Measurements from ENCODE around the gene PPARG. TPM values are rescaled to one million over a fixed set of nuclear protein-coding genes. Genes with fewer than 3 reads are reported as not detected.
A peak's percentile ranks its signal among the peaks of the same experiment; 100 is the strongest.

PPARG gene
- total RNA-seq, 1 experiment from 2014 or later: 61.5 TPM

GRCh38 chr3:12470111-12470510 is 181.2 kb downstream of the PPARG start:
- peak overlapping the region; percentile 58 for H3K4me2 ChIP-seq
- H3K4me3 ChIP-seq: no peak overlapping the region
- H3K27ac ChIP-seq: peak overlapping the region; percentile 92
- H3F3A ChIP-seq (ENCODE audit: insufficient read depth, low read depth): peaks cover 34% of the 10 kb centered on the region
- H3K9me3 ChIP-seq (ENCODE audit: insufficient read depth, low read depth): no peaks in the 10 kb centered on the region
- DNase-seq: peak in 1 of 2 experiments; percentile 81
- no peak overlapping the region for H2AFZ ChIP-seq
- TF ChIP-seq, protein P1, sequence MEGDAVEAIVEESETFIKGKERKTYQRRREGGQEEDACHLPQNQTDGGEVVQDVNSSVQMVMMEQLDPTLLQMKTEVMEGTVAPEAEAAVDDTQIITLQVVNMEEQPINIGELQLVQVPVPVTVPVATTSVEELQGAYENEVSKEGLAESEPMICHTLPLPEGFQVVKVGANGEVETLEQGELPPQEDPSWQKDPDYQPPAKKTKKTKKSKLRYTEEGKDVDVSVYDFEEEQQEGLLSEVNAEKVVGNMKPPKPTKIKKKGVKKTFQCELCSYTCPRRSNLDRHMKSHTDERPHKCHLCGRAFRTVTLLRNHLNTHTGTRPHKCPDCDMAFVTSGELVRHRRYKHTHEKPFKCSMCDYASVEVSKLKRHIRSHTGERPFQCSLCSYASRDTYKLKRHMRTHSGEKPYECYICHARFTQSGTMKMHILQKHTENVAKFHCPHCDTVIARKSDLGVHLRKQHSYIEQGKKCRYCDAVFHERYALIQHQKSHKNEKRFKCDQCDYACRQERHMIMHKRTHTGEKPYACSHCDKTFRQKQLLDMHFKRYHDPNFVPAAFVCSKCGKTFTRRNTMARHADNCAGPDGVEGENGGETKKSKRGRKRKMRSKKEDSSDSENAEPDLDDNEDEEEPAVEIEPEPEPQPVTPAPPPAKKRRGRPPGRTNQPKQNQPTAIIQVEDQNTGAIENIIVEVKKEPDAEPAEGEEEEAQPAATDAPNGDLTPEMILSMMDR (conservative IDR thresholded peaks at IDR 0.05): no peak
- no peak for TF ChIP-seq EZH2 (IDR thresholded peaks at IDR 0.05; ENCODE audit: low read depth)
- ChIA-PET POLR2A (ENCODE audit: unreplicated experiment) (interaction anchor here (0.6 to 0.7 kb wide), 2 partner anchors 25 to 29 kb away, joined by 5 to 6 read pairs; no protein-coding TSS in a partner anchor), CTCF (interaction anchor here (0.7 to 0.9 kb wide), 3 partner anchors 27 to 332 kb away, joined by 3 read pairs; no protein-coding TSS in a partner anchor)
- peaks cover 54% of the 10 kb centered on the region for H3K4me1 ChIP-seq (replicated peaks; ENCODE audit: insufficient read depth)
- H4K20me1 ChIP-seq (ENCODE audit: insufficient read depth): no peaks in the 10 kb centered on the region
- no peaks in the 10 kb centered on the region for H3K9me2 ChIP-seq (ENCODE audit: insufficient read depth)
- no TSS peak for BruUV-seq (replicated peaks)
- no peaks in the 10 kb centered on the region for H3K36me3 ChIP-seq (ENCODE audit: low read depth)
- no peaks in the 10 kb centered on the region for H3K27me3 ChIP-seq (ENCODE audit: insufficient read depth, low read depth)
- intact Hi-C loops (cut with micrococcal nuclease; ENCODE audit: unreplicated experiment): loop anchor here (2.0 kb wide), 2 partner anchors 65 to 277 kb away; no protein-coding TSS in a partner anchor
- H3K79me2 ChIP-seq (ENCODE audit: low read depth): no peaks in the 10 kb centered on the region

DNA sequence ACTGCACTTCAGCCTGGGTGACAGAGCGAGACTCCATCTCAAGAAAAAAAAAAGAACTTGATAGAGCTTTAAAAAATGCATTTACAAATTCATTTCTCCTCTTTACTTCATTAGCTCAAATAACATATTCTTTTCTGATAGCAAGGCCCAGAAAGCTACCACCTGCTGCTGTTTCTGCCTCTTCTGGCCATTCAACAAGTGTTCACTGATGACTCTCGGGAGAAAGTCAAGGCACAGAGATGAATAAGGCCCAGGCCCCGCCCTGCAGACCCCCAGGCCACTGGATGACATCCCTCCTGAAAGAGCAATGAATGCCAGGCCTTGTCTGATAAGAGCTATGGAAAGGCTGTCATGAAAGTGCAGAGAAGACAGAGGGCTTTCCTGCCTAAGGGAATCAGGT is 181.8 kb downstream of the PPARG start:
- Histone ChIP-seq H3K4me3 (no peak overlapping the region), H4K20me1 (ENCODE audit: insufficient read depth) (no peaks in the 10 kb centered on the region), H3K79me2 (ENCODE audit: low read depth) (no peaks in the 10 kb centered on the region), H3K9me2 (ENCODE audit: insufficient read depth) (no peaks in the 10 kb centered on the region), H3K36me3 (ENCODE audit: low read depth) (no peaks in the 10 kb centered on the region), H3K4me2 (peak overlapping the region; percentile 58), H2AFZ (no peak overlapping the region), H3F3A (ENCODE audit: insufficient read depth, low read depth) (peaks cover 40% of the 10 kb centered on the region), H3K27ac (peak overlapping the region; percentile 92), H3K9me3 (ENCODE audit: insufficient read depth, low read depth) (no peaks in the 10 kb centered on the region), H3K4me1 (replicated peaks; ENCODE audit: insufficient read depth) (peaks cover 60% of the 10 kb centered on the region), H3K27me3 (ENCODE audit: insufficient read depth, low read depth) (no peaks in the 10 kb centered on the region)
- TF ChIP-seq, protein P1 (conservative IDR thresholded peaks at IDR 0.05): no peak
- no peak for TF ChIP-seq EZH2 (IDR thresholded peaks at IDR 0.05; ENCODE audit: low read depth)
- BruUV-seq (replicated peaks): no TSS peak
- POLR2A ChIA-PET (ENCODE audit: unreplicated experiment): interaction anchor here (0.6 kb wide), 3 partner anchors 29 to 1655 kb away, joined by 5 to 16 read pairs (median 7); no protein-coding TSS in a partner anchor
- CTCF ChIA-PET: interaction anchor here (0.7 to 1.0 kb wide), 3 partner anchors 27 to 552 kb away, joined by 3 read pairs; no protein-coding TSS in a partner anchor
- no peak for DNase-seq
- intact Hi-C loops (cut with micrococcal nuclease; ENCODE audit: unreplicated experiment): loop anchor here (1.0 to 2.0 kb wide), 3 partner anchors 26 to 278 kb away; no protein-coding TSS in a partner anchor

DNA sequence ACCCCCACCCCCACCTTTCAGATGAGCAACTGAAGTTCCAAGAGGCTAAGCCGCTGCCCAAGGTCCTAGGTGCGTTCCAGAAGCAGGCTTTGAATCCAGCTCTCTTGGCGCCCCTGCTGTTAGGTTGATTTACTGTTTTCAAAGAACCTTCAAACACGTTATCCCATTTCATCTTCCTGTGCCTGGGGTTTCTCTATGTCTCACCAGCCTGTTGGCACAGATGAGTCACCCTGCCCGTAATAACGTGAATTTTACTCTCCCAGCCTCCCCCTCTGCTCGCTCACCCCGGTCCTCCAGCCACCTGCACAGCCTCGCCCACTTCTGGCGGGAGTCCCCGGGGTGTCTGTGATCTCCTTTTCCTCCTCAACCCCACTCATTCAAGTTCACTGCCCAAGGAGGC is 182.4 kb downstream of the PPARG start:
- H3K79me2 ChIP-seq (ENCODE audit: low read depth): no peaks in the 10 kb centered on the region
- H3K27me3 ChIP-seq (ENCODE audit: insufficient read depth, low read depth): no peaks in the 10 kb centered on the region
- H3K27ac ChIP-seq: peak overlapping the region; percentile 92
- H3K36me3 ChIP-seq (ENCODE audit: low read depth): no peaks in the 10 kb centered on the region
- ChIA-PET CTCF (interaction anchor here (0.6 to 1.0 kb wide), 4 partner anchors 28 to 551 kb away, joined by 3 read pairs; no protein-coding TSS in a partner anchor), POLR2A (ENCODE audit: unreplicated experiment) (interaction anchor here (0.6 kb wide), 2 partner anchors 244 to 1654 kb away, joined by 7 to 16 read pairs; no protein-coding TSS in a partner anchor)
- no peaks in the 10 kb centered on the region for H3K9me3 ChIP-seq (ENCODE audit: insufficient read depth, low read depth)
- no peaks in the 10 kb centered on the region for H4K20me1 ChIP-seq (ENCODE audit: insufficient read depth)
- H3K9me2 ChIP-seq (ENCODE audit: insufficient read depth): no peaks in the 10 kb centered on the region
- peak overlapping the region; percentile 41; the same call in 1 of the 2 replicates for H2AFZ ChIP-seq
- intact Hi-C loops (cut with micrococcal nuclease; ENCODE audit: unreplicated experiment): loop anchor here (1.0 to 2.0 kb wide), 3 partner anchors 27 to 278 kb away; no protein-coding TSS in a partner anchor
- H3K4me2 ChIP-seq: peak overlapping the region; percentile 58
- TF ChIP-seq EZH2 (IDR thresholded peaks at IDR 0.05; ENCODE audit: low read depth): no peak
- TF ChIP-seq, protein P1 (conservative IDR thresholded peaks at IDR 0.05): peak; percentile 64
- H3K4me1 ChIP-seq (replicated peaks; ENCODE audit: insufficient read depth): peaks cover 66% of the 10 kb centered on the region
- no peak overlapping the region for H3K4me3 ChIP-seq
- peak; percentile 76 to 92 for DNase-seq
- BruUV-seq (replicated peaks): no TSS peak
- peaks cover 45% of the 10 kb centered on the region for H3F3A ChIP-seq (ENCODE audit: insufficient read depth, low read depth)
